Measurements from ENCODE around the gene PLAC9.

PLAC9 gene

DNA sequence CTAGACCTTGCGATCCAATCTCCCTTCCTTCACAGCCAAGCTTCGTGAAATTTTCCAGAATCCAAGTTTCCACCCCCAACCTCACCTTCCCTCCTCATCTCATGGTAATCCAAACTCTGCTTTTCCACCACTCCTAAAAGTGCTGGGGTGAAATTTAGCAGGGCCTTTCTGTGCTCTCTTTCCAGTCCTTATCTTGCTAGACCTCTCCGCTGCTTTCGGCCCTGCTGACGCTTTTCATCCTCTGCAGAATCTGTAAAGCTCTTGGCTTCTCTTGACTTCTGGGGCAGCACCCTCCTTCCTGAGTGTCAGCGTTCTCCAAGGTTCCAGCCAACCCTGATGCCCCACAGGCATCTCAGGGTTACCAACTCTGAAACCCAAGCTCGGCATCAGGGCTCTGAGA lies 7.7 kb downstream of the PLAC9 start:
- DNase-seq: no peak

DNA sequence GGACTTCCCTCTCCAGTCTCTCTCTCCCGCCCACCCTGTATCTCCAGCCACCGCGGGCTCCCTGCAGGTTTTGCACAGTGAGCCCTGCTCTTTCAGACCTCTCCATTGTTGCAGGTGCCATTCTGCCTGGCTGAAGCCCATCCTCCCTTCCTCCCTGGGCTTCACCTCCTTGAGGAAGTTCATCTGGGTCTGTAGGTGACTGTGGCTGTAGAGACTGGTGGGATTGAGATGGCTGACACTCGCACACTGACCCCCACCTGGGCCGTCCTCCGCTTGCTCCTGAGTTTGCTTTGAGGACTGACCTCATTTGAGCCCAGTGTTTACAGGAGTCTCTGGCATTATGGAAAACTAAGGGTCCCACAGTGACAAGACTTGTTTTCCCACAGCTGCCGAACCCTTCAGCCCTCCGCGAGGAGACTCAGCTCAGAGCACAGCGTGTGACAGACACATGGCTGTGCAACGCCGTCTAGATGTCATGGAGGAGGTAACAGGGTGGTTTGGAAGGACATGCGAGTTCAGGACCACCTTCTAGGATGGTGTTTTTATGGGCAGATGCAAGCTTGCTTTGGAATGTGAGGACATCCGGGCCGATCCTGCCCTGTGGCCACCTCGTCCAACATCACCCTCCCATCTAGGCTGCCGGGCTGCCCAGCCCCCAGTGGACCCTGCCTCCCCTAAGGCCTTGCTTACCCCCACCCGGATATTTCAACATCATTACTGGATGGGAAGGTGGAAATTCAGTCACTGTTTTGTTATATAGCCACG lies 9.3 kb downstream of the PLAC9 start:
- no peak for DNase-seq

GRCh38 chr10:80144067-80144695 lies 11.7 kb downstream of the PLAC9 start:
- peak; percentile 63 for DNase-seq

GRCh38 chr10:80144696-80145131 lies 12.2 kb downstream of the PLAC9 start:
- DNase-seq: peak; percentile 2

DNA sequence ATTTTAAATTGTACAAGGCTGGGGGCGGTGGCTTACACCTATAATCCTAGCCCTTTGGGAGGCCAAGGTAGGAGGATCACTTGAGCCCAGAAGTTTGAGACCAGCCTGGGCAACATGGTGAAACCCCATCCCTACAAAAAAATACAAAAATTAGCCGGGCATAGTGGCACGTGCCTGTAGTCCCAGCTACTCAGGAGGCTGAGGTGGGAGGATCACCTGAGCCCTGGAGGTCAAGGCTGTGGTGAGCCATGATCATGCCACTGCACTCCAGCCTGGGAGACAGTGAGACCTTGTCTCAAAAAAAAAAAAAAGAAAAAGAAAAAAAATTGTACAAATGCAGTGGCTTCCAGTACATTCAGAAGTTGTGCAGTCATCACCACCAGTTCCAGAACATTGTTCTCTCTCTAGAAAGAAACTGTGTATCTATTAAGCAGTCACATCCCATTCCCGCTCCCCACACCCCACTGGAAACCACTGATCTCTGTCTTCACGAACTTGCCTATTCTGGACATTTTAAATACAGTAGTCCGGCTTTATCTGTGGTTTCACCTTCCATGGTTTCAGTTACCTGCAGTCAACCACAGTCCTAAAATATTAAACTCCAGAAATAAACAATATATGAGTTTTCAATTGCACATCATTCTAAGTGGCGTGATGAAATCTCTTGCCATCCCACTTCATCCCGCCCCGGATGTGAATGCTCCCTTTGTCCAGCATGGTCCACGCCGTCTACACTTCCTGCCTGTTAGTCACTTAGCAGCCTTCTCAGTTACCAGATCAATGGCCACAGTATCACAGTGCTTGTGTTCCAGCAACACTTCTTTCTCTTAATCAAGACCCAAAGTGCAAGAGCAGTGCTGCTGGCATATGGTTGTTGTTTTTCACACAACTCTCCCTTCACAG lies 13.1 kb downstream of the PLAC9 start:
- peak; percentile 5 for DNase-seq

GRCh38 chr10:80146918-80147317 lies 14.4 kb downstream of the PLAC9 start:
- DNase-seq: no peak

- no peak for DNase-seq
These were observed 15.8 kb downstream of the PLAC9 start for GRCh38 chr10:80148166-80148805.

GRCh38 chr10:80149123-80149522 lies 16.6 kb downstream of the PLAC9 start:
- no peak for DNase-seq

GRCh38 chr10:80150172-80150571 lies 17.6 kb downstream of the PLAC9 start:
- DNase-seq: no peak

- DNase-seq: no peak
These were observed 20.3 kb downstream of the PLAC9 start for GRCh38 chr10:80152820-80153219.

DNA sequence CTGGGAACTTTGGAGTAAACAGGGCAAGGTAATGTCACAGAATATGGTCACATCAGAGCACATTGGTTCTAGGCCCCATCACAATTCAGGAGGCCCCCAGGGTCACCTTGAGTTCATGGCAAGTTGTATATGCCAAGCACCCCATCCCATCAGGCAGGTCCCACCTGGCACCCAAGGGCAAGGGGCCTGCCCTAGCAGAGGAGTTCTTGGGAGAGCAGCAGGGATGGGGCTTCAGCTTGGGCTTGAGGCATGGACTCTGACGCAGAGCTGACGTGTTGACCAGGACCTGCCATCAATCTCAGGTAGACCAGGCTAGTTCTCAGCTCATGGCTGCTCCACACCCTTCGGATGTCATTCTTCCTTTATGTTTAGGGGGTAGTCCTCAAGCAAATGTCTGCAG lies 20.9 kb downstream of the PLAC9 start:
- no peak for DNase-seq

DNA sequence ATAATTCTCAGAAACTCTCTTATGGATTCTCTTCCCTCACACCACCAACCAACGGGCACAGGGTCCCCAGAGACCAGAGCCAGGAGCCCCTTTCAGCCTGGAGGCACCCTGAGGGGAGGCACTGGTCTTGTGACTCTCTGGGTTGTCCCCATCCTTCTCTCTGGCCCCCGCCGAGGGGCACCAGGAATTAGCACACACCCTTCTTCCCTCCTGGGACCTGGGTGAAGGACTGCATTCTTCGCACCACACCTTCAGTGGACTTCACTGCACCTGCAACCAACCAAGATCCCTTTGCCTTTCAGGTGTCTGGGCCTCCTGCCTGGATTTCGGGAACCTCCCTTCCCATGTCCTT lies 22.1 kb downstream of the PLAC9 start:
- no peak for DNase-seq

- no peak for DNase-seq
These were observed 22.6 kb downstream of the PLAC9 start for GRCh38 chr10:80154978-80155695.

- DNase-seq: no peak
These were observed 23.2 kb downstream of the PLAC9 start for GRCh38 chr10:80155696-80156215.

- no peak for DNase-seq
These were observed 23.7 kb downstream of the PLAC9 start for GRCh38 chr10:80156216-80156615.

- no peak for DNase-seq
These were observed 25.0 kb downstream of the PLAC9 start for GRCh38 chr10:80157561-80157960.

DNA sequence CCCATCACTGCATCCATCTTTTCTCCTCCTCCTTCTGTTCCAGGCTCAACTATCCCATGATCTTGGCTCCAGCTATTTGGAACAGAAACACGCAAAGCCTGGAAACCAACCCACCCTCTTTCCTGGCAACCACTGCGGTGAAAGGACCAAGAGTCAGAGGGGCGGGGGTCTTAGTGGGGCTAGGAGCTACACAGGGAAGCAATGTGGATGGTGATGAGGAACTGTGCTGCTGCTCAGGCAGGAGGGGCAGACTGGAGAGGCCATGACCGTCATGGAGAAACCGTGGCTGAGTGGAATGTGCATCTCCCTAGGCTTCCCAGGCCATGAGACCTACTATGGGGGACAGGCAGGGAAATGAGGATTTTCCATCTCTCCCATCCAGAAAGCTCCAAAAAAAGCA lies 25.6 kb downstream of the PLAC9 start:
- DNase-seq: no peak

GRCh38 chr10:80158598-80159127 lies 26.1 kb downstream of the PLAC9 start:
- peak; percentile 89 for DNase-seq

GRCh38 chr10:80159166-80159873 lies 26.8 kb downstream of the PLAC9 start:
- DNase-seq: no peak

- DNase-seq: no peak
These were observed 28.1 kb downstream of the PLAC9 start for GRCh38 chr10:80160361-80161320.
